ENCODE measurements around the gene METTL15.
"Not testable (repeated sequence)": the region's sequence is repeated elsewhere in the genome, so short reads cannot be mapped to it uniquely, and the experiment has no call there.

Gene METTL15

GRCh38 chr11:28223577-28223976 is 115.4 kb downstream of the METTL15 start:
- DNase-seq = no peak

- DNase-seq = no peak
These were observed 115.8 kb downstream of the METTL15 start for GRCh38 chr11:28223994-28224393.

- DNase-seq = no peak
These were observed 119.3 kb downstream of the METTL15 start for GRCh38 chr11:28227460-28227859.

- DNase-seq = no peak
These were observed 120.2 kb downstream of the METTL15 start for GRCh38 chr11:28228196-28228895.

GRCh38 chr11:28231475-28231874 is 123.3 kb downstream of the METTL15 start:
- no peak for DNase-seq

- DNase-seq = no peak
These were observed 124.5 kb downstream of the METTL15 start for GRCh38 chr11:28232649-28233048.

- no peak for DNase-seq
These were observed 133.6 kb downstream of the METTL15 start for GRCh38 chr11:28241760-28242159.

- DNase-seq = no peak
These were observed 134.4 kb downstream of the METTL15 start for GRCh38 chr11:28242596-28242995.

- DNase-seq = no peak
These were observed 134.9 kb downstream of the METTL15 start for GRCh38 chr11:28243061-28243460.

GRCh38 chr11:28243581-28243980 is 135.4 kb downstream of the METTL15 start:
- no peak for DNase-seq

GRCh38 chr11:28245131-28245530 is 136.9 kb downstream of the METTL15 start:
- no peak for DNase-seq

- no peak for DNase-seq
These were observed 142.0 kb downstream of the METTL15 start for GRCh38 chr11:28250192-28250591.

- no peak for DNase-seq
These were observed 143.1 kb downstream of the METTL15 start for GRCh38 chr11:28251257-28251656.

- no peak for DNase-seq
These were observed 149.6 kb downstream of the METTL15 start for GRCh38 chr11:28257761-28258160.

- DNase-seq = no peak
These were observed 151.1 kb downstream of the METTL15 start for GRCh38 chr11:28259177-28259843.

GRCh38 chr11:28268925-28269324 is 160.7 kb downstream of the METTL15 start:
- no peak for DNase-seq

- no peak for DNase-seq
These were observed 161.4 kb downstream of the METTL15 start for GRCh38 chr11:28269586-28269985.

- DNase-seq = not testable (repeated sequence)
These were observed 164.1 kb downstream of the METTL15 start for GRCh38 chr11:28272247-28272646.

- no peak for DNase-seq
These were observed 166.0 kb downstream of the METTL15 start for GRCh38 chr11:28274216-28274615.

GRCh38 chr11:28284196-28284595 is 176.0 kb downstream of the METTL15 start:
- DNase-seq = no peak

- DNase-seq = no peak
These were observed 181.3 kb downstream of the METTL15 start for GRCh38 chr11:28289444-28289843.

GRCh38 chr11:28290995-28291394 is 182.8 kb downstream of the METTL15 start:
- not testable (repeated sequence) for DNase-seq

- DNase-seq = no peak
These were observed 188.2 kb downstream of the METTL15 start for GRCh38 chr11:28296426-28296825.

- DNase-seq = no peak
These were observed 190.0 kb downstream of the METTL15 start for GRCh38 chr11:28298209-28298608.
